GM21529 (cell line): ENCODE data around the gene GORASP1.

Experiments used
- ATAC-seq: cut with Tn5 transposase; IDR thresholded peaks from one replicate; pipeline ENCODE4 v1.9.1; 2021; ENCODE audit not compliant: unreplicated experiment

GORASP1 gene

DNA sequence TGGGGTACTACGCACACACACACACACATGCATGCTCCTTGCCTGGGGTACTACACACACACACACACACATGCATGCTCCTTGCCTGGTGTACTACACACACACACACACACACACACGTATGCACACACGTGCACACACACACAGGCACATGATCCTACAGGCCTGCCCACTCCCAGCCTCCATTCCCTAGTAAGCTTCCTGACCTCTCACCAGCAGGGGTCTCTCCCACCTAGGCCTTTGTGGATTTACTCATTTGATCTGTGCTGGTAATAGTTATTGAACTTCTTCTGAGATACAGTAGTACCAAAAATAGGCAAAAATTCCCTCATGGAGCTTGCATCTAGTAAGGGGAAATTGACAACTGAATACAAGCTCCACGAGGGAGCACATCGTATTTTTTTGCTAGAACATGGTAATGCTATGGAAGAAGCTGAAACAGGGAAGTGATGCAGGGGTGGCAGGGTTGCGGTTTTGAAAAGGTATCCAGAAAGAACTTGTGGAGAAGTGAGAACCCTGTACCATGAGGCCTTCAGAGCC, 19.2 kb upstream of the GORASP1 start:
- ATAC-seq = no peak

DNA sequence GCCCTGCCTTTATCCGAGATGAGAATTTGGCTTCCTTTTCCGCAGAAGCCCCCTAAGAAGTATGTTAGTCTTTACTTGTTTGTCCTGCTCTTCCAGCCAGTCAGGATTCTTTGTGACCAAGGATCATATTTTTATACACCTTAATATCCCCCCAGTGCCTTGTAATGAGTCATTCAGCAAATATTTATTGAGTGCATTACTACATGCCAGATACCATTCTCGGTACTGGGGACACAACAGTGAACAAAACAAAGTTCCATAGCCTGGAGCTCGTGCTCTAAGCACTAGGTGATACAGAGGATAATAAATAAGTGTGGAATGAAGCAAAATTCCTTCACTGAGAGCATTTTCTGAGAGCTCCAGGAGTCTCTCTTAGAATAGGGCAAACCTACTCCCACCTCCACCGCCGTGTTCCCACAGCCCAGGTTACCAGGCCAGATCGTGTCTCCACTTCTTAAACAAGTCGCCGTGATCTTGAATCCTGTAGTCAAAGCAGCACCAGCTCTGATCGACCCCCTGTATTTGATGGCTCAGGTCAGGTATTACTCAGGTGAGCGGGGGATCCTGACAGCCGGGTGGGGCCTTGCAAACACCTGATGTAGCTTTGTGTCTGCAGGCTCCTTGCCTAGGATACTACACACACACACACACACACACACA, 18.5 kb upstream of the GORASP1 start:
- no peak for ATAC-seq

DNA sequence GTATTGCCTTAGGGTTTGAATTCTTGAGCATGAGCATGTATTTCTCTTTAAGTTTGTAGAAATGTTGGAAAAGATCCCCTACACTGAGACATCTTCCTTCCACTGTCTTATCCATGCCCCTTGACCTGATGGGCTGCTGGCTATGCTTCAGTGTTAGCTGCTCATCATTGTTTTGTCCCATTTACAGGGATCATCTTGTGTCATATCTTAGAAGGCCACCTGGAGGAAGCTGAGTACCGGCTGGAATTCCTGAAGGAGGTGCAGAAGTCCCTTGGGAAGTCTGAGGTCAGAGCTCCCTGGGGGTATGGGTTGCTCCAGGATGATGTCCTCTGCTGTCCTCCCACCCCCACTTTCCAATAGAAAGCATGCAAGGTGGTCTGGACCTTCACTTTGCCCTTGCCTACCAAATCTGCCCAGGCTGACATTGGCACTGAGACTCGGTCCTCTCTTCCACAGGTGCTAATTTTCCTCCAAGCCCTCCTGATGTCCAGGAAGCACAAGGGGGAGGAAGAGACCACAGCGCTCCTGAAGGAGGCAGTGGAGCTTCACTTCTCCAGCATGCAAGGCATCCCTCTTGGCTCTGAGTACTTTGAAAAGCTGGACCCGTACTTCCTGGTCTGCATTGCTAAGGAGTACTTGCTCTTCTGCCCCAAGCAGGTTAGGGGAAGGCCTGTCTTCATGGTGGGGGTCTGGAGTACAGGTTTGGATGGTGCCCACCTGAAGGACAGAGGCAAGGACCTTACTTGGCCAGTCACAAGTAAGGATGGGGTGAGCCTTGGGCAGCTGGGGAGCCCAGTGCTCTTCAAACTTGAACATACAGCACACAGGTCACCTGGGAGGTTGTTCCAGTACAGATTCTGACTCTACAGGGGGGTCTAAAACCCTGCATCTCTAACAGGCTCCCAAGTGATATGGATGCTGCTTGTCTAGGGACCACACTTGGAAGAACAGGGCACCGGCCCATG, 17.7 kb upstream of the GORASP1 start:
- no peak for ATAC-seq

DNA sequence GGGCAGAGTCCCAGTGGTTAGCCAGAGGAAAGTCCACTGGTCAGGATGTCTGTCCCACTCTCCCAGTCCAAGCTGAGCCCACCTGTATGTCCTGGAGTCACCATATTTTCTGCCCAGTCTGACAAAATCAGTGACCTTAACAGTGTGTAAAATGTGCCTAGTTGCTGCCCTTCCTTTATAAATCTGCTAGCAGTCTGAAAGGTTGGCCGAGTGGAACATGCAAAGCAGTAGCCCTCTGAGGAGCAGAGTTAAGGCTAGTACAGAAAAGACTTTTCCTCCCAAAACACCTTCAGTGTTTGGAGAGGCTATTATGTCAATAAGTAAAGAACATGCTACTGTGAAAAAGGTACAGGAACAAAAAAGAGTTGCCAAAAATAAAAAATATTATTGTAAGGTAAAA, 15.4 kb upstream of the GORASP1 start:
- peak; percentile 73 for ATAC-seq

DNA sequence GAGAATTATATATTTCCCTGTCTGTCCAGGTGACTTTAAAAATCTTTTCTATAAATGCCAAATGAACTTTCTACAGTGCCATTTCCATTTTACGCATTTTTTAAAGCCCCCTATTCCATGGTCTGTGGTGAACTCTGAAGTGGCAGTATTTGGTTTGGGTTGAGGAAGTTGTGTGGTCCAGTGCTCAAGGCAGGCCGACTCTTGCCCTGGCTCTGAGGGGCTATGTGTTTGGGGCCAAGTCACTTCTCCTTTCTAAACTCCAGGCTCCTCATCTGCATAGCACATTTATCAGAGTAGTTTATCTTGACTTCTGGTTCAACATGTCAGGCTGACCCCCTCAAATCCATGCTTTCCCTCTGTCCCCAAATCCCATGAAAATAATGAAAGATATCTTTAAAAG, 14.2 kb upstream of the GORASP1 start:
- ATAC-seq = no peak

DNA sequence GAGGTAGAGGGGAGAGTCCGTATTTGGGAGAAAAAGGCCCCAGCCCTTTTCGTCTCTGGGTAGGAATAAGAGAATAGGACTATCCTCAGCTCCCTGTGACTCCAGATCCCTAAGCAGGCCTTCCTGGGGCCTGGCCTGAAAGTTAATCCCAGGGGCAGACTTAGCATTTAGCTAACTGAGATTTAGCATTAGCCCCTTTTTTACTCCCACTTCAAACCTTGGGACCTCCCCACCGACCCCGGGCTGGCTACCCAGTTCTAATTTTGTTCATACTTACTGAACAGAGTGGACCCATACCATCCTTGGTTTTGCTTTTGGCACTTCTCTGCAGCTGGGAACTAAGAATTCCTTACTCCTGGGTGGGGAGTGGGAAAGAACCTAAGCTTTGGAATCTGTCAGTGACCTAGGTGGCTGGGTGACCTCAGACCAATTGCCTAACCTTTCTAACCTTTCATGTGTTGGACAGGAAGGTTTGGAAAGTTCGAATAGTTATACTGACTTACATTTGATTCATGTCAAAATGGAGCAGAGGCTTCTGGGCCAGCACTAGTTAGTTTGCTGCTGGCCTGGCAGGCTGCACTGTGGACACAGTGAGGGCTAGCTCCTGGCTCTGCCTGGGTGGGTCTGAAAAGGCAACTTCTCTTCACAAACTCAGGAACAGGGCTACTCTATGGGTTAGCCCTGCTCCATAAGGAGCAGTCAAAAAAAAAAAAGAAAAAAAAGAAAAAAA, 11.7 kb upstream of the GORASP1 start:
- ATAC-seq = no peak

DNA sequence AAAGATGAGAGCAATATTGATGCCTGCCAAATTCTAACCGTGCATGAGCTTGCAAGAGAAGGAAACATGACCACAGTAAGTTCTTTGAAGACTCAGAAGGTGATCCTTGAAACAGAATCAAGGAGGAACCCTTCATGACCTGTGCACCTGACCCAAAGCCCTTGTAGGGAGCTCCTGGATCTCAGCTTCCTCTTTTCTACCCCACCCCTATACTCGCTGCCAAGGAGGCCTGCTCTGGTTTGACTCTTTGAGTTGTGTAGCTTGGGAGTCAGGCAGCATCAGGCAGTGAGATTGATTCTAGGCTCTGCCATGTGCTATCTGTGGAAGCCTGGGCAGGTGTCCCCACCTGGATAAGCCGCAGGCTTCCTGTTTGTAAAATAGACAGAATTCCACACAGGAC, 10.7 kb upstream of the GORASP1 start:
- ATAC-seq = no peak

DNA sequence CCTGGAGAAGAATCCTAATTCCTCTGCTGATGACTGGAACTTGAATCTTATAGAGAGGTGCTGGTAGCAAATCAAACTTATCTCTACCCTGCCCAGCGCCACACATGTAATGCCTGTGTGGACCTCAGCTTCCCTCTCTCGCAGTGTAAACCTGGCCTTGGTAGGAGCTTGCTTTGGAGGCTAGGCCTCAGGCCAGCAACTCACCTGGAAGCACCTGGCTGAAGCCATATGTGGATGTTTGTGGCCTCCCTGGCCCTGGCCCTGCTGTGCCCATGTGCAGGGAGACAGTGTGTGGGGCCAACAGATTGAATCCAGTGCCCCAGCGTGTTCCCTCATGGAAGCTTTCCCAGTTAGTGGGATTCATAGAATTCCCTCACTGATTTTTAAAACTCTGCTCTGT, 8.4 kb upstream of the GORASP1 start:
- no peak for ATAC-seq

DNA sequence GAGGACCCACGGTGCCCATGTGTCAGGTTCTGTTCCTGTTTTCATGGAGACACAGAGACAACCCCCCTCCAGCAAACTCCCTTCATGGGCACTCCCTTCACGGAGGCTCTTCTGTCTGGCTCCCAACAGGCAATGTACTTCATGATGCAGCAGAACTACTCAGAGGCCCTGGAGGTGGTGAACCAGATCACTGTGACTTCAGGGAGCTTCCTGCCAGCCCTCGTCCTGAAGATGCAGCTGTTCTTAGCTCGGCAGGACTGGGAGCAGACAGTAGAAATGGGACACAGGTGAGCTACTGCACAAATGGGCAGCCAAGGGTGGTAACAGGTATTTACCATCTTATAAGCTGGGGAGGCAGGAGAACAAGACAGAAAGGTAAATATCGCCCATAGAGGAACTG, 7.0 kb upstream of the GORASP1 start:
- no peak for ATAC-seq

DNA sequence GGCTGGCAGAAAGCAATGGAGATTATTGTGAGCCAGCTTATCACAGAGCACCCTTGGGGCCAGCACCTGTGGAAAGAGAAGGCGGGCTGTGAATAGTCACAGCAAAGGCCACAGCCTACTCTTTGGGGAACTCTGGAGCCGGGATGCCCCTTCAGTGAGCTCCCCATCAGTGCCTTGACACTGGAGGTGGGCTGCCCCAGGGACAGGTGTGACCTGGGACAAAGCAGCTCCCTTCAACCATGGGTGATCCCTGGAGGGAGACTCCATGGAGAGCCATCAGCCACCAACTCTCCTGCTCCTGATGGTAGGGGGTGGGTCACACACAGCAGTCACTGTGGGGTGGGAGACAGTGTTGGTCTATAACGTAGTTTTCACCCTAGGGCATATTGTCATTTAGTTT, 5.9 kb upstream of the GORASP1 start:
- ATAC-seq = no peak

DNA sequence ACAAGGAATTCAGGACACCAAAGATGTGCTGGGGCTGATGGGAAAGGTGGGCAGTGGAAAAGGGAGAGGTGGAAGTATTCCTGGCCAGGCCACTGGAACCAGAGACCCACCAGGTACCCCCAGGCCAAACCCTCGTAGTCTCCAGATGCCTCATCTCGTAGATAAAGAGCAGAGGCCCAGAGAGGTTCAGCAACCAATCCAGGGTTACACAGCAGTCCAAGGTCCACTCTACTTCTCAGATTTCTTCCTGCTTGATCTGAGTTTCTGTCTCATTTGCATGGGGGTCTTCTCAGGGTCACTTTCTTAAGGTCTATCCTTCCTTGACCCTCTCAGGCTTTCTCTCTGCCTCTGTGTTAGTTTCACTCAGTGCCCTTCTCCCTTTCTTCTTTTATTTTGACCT, 5.1 kb upstream of the GORASP1 start:
- ATAC-seq = no peak

DNA sequence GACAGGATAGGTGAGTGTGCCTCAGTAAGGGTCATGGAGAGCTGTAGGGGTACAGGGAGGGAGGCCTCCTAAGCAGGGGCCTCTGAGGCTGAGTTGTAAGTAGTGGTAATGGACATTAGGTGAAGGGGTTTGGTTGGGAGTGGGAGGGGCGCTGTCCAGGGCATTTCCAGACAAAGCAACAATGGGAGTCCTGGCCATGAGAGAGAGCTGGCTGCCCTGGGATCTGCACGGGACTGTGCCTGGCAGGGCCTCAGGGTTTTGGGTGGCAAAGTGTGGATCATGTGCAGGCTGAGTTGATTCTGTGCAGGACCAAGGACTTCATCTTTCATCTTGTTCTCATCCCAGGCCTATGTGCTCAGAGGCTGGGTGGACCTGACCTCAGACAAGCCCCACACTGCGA, 4.7 kb upstream of the GORASP1 start:
- ATAC-seq = no peak

DNA sequence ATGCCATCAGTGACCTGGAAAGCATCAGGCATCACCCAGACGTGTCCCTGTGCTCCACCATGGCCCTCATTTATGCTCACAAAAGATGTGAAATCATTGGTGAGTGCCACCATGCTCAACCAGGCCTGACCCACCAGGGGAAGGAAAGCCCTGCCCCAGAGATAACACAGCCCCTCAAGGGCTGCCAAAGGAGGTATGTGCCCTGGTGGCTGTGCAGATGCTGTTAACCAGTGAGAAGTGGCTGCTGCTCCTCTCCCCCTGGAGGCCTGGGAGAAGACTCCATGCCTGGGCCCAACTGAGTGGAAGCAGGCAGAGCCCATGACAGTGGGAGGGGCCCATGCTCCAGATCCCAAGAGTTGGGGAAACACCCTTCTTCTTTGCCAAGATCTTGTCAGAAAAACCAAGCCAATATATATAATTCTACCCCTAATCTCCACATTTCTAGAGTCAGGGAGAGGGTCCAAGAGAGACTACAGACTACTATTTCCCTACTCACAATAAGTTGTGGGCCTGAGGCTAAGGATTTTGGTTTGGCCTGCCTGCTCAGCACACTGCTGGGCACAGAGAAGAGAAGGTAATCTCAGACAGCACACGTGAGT, 2.7 kb upstream of the GORASP1 start:
- no peak for ATAC-seq

DNA sequence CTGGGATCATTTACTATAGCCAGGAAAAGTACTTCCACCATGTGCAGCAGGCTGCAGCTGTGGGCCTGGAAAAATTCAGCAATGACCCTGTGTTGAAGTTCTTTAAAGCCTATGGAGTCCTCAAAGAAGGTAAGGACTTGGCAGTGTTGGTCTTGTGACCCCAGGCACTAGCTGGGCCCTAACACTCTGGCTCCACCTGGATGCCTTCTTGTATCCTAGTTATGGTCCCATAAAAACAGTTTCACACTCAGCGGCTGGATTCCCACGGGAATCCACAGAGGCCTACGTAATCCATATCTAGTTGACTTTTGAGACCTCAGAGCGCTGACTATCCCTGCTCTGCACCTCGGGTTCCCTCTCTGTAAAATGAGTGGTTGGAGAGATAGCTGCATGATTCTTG, 1.7 kb upstream of the GORASP1 start:
- no peak for ATAC-seq

DNA sequence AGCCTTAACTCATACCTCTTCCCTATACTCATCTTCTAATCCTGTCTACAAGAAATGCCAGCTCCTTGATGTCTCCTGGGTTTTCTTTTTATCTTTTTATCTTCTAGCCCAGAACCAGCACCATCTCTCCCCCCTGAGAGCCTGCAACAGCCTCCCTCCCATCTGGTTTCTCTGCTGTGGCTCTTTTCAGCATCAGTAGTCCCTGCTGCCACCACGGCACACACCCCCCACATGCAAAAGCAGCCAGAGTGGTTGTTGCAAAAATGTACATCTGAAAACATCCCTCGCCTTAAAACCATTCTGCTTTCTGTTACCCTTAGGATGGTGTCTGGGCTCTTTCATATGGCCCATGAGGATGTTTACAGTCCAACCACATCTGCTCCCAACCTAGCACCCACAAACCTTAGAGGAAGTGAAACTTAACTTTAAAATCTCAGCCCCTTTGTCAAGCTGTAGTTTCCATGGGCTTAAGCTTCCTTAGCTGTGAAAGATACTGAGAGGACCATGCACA, 828 bp upstream of the GORASP1 start:
- peak; percentile 81 for ATAC-seq

DNA sequence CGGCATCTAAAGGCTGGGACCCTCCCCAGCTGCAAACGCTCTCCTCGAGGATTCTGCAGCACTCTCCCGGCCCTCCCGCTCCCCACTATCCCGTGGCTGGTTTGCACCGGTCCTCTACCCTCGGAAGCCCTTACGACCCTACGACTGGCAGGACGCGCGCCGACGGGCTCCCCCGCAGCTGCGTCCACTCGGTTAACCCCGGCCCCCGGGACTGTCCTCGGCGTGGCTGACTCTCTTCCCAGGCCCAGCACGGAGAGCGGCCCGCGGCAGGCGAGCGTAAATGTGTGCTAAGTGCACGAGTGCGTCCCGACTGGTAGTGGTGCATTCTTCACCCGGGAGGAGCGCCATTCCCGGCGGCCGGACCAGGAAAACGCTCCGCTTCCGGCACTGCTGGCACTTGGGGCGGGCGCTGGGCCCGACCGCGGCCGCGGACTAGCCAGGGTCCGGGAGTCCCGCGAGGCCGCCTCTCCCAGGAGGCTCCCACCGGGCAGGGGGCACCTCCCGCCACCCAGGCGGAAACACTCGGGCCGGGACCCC, 508 bp downstream of the GORASP1 start:
- ATAC-seq = peak; percentile 2

DNA sequence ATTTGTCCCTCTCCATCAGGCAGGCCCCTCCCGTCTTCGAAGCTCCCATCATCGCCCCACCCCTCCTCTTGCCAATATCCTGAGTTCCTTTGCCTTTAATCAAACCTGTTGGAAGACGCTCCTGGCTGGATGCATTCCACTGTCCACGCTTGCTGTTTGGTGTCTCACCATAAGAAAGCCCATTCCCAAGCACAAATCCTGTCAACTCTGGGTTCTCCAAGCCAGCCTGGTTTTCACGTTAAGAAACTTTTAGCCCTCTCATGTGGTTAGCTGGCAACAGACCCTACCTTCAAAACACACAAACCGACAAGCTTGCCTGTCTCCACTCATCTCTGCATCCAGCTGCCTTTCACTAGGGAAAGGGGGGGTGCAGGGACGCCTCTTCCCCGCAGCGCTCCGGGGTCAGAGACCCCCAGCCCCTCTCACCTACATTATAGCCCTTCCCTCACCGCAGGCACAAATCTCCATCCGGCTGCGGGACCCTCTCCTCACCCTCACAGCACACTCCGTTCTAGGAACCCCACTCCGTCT, 1.1 kb downstream of the GORASP1 start:
- ATAC-seq = no peak

DNA sequence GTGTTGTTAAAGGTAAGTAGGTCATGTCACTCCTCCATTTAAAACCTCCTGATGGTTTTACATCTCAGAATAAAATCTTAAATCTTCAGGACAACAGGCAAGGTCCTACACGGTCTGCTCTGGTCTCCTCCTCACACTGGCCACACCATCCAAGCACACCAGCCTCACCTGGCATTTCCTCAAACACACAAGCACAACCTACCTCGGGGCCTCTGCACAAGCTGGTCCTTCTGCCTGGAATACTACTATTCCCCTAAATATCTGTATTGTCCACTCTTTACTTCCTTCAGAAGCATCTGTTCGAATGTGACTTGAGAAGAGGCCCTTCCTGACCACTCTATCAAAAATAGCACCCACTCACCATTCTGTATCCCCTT, 1.8 kb downstream of the GORASP1 start:
- ATAC-seq = no peak

DNA sequence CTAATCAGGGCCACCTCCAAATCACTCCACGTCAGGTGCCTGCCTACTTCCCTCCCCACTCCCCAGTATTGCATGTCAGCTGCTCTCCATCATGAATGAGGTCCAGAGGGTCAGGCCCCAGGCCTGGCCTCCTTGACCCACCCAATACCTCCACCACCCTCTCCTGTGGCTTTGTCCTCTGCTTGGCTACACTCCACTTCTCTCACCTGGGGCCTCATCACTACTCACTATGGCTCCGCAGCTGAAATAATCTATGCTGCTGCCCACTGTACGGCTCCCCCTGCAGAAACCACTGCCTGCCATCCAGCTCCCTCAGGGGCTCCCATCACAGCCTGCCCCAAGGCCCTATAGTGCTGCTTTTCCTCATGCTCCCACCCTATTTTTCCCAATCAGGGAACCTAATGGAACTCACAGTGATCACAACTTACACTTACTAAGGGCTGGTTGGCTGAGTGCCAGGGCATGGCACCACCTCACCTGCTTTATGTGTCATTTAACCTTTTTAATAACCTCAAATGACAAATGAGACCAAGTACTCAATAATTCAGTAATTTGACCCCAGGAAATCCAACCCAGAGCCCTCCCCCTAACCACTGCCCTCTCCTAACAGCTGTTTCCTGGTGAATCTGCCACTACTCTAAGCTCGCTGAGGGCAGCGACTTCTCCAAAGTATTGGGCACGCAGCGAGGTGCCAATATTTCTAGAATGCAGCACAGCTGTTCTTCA, 2.3 kb downstream of the GORASP1 start:
- ATAC-seq = no peak
